IMR-90 (cell line): ENCODE measurements around the gene DCAKD.

Source experiments
- POLR2A ChIP-seq: IDR thresholded peaks from 2 replicates; pipeline ENCODE4 v1.6.1; 2012; ENCODE audit warnings: mild to moderate bottlenecking, low read depth, low read length
- RCOR1 ChIP-seq: IDR thresholded peaks from 2 replicates; pipeline ENCODE4 v1.6.1; 2012; ENCODE audit warnings: mild to moderate bottlenecking, low read length, improper control_type of control experiment; ENCODE audit not compliant: insufficient replicate concordance
- TF ChIP-seq, protein P1 (sequence below): fragments of 150-350 bp; IDR thresholded peaks from 2 replicates; pipeline ENCODE4 v1.6.1; 2016; ENCODE audit warnings: low read depth, mild to moderate bottlenecking, low read length, moderate library complexity, borderline replicate concordance
- TF ChIP-seq, protein P2 (sequence below): conservative IDR thresholded peaks from 2 replicates; pipeline ENCODE4 v1.5.1; 2012; ENCODE audit warnings: mild to moderate bottlenecking, low read depth, low read length, improper control_type of control experiment
- TF ChIP-seq, protein P3 (sequence below): fragments of 150-350 bp; IDR thresholded peaks from 2 replicates; pipeline ENCODE4 v1.6.1; 2017; ENCODE audit warnings: mild to moderate bottlenecking, antibody characterized with exemption, low read length, low read depth

DNA sequence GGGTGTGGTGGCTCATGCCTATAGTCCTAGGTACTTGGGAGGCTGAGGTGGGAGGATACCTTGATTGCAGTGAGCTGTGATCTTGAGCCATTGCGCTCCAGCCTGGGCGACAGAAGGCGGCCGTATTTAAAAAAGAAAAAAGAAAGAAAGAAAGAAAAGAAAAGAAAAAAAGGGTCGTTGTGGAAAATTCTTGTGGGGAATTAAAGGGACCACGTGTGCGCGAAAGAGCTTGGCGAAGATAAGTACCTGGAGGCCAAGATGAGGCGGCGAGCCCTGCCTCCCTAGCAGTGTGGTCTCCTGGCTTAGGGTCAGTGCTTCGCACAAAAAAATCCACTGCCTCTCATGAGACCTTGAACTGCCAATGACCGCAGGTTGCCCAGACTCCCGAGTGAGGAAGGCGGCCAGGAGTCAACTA lies 9.0 kb upstream of the DCAKD start:
- TF ChIP-seq, protein P1, sequence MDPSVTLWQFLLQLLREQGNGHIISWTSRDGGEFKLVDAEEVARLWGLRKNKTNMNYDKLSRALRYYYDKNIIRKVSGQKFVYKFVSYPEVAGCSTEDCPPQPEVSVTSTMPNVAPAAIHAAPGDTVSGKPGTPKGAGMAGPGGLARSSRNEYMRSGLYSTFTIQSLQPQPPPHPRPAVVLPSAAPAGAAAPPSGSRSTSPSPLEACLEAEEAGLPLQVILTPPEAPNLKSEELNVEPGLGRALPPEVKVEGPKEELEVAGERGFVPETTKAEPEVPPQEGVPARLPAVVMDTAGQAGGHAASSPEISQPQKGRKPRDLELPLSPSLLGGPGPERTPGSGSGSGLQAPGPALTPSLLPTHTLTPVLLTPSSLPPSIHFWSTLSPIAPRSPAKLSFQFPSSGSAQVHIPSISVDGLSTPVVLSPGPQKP: no peak
- TF ChIP-seq RCOR1 (no peak), POLR2A (no peak)
- TF ChIP-seq, protein P2, sequence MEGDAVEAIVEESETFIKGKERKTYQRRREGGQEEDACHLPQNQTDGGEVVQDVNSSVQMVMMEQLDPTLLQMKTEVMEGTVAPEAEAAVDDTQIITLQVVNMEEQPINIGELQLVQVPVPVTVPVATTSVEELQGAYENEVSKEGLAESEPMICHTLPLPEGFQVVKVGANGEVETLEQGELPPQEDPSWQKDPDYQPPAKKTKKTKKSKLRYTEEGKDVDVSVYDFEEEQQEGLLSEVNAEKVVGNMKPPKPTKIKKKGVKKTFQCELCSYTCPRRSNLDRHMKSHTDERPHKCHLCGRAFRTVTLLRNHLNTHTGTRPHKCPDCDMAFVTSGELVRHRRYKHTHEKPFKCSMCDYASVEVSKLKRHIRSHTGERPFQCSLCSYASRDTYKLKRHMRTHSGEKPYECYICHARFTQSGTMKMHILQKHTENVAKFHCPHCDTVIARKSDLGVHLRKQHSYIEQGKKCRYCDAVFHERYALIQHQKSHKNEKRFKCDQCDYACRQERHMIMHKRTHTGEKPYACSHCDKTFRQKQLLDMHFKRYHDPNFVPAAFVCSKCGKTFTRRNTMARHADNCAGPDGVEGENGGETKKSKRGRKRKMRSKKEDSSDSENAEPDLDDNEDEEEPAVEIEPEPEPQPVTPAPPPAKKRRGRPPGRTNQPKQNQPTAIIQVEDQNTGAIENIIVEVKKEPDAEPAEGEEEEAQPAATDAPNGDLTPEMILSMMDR: no peak
- TF ChIP-seq, protein P3, sequence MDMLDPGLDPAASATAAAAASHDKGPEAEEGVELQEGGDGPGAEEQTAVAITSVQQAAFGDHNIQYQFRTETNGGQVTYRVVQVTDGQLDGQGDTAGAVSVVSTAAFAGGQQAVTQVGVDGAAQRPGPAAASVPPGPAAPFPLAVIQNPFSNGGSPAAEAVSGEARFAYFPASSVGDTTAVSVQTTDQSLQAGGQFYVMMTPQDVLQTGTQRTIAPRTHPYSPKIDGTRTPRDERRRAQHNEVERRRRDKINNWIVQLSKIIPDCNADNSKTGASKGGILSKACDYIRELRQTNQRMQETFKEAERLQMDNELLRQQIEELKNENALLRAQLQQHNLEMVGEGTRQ: no peak
